Gastroesophageal sphincter (tissue), 3 donors: Measurements from ENCODE around the gene TSPAN4.

Experiments used
- POLR2A ChIP-seq, 2 donors: fragments of 450-650 bp; IDR thresholded peaks; one replicate each; pipeline ENCODE4 v1.6.1; 2017; ENCODE audit warnings: antibody characterized with exemption in 2 of 2, mild to moderate bottlenecking in 2 of 2, moderate library complexity in 1 of 2
- TF ChIP-seq, protein P1 (sequence below), 4 experiments: fragments of 200-600 bp in 2 of 4; fragments of 450-650 bp in 2 of 4; sonication (generic) in 1 of 4; IDR thresholded peaks; one replicate each; pipeline ENCODE4 v1.5.1; 2017 to 2019; ENCODE audit warnings: antibody characterized with exemption in 4 of 4, mild to moderate bottlenecking in 2 of 4, moderate library complexity in 2 of 4

GRCh38 chr11:894575-895201 lies 52.0 kb downstream of the TSPAN4 start:
- TF ChIP-seq POLR2A (IDR thresholded peaks at IDR 0.05), result no peak
- TF ChIP-seq, protein P1, sequence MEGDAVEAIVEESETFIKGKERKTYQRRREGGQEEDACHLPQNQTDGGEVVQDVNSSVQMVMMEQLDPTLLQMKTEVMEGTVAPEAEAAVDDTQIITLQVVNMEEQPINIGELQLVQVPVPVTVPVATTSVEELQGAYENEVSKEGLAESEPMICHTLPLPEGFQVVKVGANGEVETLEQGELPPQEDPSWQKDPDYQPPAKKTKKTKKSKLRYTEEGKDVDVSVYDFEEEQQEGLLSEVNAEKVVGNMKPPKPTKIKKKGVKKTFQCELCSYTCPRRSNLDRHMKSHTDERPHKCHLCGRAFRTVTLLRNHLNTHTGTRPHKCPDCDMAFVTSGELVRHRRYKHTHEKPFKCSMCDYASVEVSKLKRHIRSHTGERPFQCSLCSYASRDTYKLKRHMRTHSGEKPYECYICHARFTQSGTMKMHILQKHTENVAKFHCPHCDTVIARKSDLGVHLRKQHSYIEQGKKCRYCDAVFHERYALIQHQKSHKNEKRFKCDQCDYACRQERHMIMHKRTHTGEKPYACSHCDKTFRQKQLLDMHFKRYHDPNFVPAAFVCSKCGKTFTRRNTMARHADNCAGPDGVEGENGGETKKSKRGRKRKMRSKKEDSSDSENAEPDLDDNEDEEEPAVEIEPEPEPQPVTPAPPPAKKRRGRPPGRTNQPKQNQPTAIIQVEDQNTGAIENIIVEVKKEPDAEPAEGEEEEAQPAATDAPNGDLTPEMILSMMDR (IDR thresholded peaks at IDR 0.05), result no peak
